Measurements from ENCODE around the gene AFG1L. TPM values are rescaled to one million over a fixed set of nuclear protein-coding genes. Genes with fewer than 3 reads are reported as not detected.
A peak's percentile ranks its signal among the peaks of the same experiment; 100 is the strongest.
"Not testable (repeated sequence)": the region's sequence is repeated elsewhere in the genome, so short reads cannot be mapped to it uniquely, and the experiment has no call there.

The AFG1L gene
- polyA plus RNA-seq, 4 donors, result 4.9 to 8.7 (median 7.3) TPM

DNA sequence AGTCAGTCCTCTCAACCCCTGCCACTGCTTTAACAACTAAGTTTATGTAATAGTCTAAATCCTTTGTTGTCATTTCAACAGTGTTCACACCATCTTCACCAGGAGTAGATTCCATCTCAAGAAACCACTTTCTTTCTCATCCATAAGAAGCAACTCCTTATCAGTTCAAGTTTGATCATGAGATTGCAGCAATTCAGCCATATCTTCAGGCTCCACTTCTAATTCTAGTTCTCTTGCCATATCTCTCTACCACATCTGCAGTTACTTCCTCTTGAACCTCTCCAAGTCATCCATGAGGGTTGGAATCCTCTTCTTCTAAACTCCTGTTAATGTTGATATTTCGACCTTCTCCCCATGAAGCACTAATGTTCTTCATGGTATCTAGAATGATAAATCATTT is 208.0 kb downstream of the AFG1L start:
- no peak for DNase-seq (ENCODE audit: low read depth in 4 of 4, low spot score in 3 of 4)

GRCh38 chr6:108507316-108507715 is 212.5 kb downstream of the AFG1L start:
- no peak for DNase-seq (ENCODE audit: low read depth in 4 of 4, low spot score in 3 of 4)

DNA sequence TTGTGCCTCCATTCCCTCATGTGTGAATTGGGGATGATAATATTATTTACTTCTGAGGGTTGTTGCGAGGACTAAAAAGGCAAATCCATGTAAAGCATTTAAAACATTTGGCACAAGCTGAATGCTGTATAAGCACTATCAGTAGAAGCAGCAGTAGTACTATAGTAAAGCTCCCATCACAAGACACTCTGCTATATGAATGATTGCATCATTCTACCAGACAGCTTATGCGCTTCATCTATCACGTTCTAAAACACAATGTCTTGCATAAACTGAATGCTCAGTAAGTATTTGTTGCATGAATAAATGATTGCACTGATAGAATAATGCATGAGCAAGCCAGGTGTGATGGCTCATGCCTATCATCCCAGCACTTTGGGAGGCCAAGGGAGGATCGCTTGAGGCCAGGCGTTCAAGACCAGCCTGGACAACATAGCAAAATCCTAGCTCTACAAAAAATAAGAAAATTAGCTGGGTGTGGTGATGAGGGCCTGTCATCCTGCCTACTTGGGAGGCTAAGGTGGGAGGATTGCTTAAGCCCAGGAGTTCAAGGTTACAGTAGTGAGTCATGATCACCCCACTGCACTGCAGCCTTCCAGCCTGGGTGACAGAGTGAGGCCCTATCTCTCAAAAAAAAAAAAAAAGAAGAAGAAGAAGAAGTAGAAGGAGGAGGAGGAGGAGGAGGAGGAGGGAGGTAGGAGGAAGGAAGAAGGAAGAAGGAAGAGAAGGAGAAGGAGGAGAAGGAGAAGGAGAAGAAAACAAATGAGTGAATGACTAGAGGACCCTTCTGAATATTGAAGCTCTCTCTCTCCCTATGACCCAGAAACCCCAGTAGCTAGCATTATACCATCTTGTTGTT is 215.8 kb downstream of the AFG1L start:
- DNase-seq (ENCODE audit: low read depth in 4 of 4, low spot score in 3 of 4), result no peak

GRCh38 chr6:108518714-108519576 is 224.1 kb downstream of the AFG1L start:
- no peak for DNase-seq (ENCODE audit: low read depth in 4 of 4, low spot score in 3 of 4)

DNA sequence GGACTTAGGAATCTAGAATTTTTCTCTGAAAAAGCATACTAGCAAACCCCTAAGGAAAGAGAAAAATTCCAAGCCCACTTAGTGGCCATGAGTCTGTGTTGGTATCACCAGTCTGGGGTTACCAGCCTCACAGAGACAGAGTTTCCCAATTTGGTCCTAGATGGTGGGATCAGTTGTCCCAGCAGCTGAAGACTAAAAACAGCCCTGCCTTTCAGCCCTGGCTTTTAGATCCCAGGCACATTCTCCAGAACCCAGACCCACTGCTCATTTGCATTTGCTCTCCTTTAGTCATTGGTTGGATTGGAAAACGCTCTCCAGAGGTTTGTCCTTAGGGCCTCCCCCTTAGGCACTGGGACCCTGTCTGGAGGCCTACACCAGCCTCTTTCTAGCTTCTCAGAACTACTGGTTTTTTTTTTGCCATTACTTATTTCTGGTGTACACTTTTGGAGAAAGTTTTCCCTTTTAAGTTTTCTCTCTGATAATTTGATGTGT is 226.8 kb downstream of the AFG1L start:
- no peak for DNase-seq (ENCODE audit: low read depth in 4 of 4, low spot score in 3 of 4)

DNA sequence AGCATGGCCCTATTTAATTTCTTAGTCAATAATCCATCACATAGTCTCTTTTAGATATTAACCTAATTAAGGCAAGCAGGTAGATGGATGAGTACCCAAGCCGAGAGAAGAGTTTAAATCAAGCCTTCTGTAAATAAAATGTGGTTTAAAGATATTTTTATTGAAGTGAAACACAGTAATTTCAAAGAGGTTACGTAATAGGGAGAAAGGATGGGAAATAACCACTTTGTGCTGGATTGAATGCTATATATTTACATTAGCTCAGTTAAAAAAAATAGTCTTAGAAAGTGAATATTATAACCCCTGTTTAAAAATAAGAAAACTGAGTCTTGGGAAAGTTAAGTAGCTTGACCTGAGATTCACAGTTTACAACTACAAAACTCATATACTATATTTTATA is 228.8 kb downstream of the AFG1L start:
- DNase-seq (ENCODE audit: low read depth in 4 of 4, low spot score in 3 of 4), result no peak

- DNase-seq (ENCODE audit: low read depth in 4 of 4, low spot score in 3 of 4), result no peak
These were observed 229.8 kb downstream of the AFG1L start for GRCh38 chr6:108524528-108525248.

GRCh38 chr6:108526739-108527174 is 231.9 kb downstream of the AFG1L start:
- peak in 2 of 4 donors; percentile 12 to 19 for DNase-seq (ENCODE audit: low read depth in 4 of 4, low spot score in 3 of 4)

GRCh38 chr6:108528878-108529277 is 234.0 kb downstream of the AFG1L start:
- no peak for DNase-seq (ENCODE audit: low read depth in 4 of 4, low spot score in 3 of 4)

DNA sequence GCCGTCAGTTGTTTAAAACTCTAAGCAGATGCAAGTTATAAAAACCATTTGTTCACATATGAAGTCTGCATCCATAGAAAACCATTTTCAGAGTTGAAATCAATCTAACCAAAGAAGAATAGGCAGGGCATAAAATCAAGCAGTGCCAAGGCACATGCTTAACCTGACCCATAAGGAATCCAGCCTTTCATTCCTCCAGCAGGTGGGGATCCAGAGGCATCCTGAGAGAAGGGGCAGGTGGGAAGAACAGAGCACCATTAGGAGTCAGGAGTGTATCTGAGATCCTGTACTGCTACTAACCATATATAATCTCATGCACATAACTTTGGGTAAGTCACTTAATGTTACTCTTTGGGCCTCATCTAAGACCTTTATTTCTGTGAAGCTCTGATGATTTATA is 236.5 kb downstream of the AFG1L start:
- DNase-seq (ENCODE audit: low read depth in 4 of 4, low spot score in 3 of 4), result no peak

GRCh38 chr6:108535114-108535742 is 240.4 kb downstream of the AFG1L start:
- no peak for DNase-seq (ENCODE audit: low read depth in 4 of 4, low spot score in 3 of 4)

- DNase-seq (ENCODE audit: low read depth in 4 of 4, low spot score in 3 of 4), result not testable (repeated sequence)
These were observed 241.2 kb downstream of the AFG1L start for GRCh38 chr6:108535920-108536535.

DNA sequence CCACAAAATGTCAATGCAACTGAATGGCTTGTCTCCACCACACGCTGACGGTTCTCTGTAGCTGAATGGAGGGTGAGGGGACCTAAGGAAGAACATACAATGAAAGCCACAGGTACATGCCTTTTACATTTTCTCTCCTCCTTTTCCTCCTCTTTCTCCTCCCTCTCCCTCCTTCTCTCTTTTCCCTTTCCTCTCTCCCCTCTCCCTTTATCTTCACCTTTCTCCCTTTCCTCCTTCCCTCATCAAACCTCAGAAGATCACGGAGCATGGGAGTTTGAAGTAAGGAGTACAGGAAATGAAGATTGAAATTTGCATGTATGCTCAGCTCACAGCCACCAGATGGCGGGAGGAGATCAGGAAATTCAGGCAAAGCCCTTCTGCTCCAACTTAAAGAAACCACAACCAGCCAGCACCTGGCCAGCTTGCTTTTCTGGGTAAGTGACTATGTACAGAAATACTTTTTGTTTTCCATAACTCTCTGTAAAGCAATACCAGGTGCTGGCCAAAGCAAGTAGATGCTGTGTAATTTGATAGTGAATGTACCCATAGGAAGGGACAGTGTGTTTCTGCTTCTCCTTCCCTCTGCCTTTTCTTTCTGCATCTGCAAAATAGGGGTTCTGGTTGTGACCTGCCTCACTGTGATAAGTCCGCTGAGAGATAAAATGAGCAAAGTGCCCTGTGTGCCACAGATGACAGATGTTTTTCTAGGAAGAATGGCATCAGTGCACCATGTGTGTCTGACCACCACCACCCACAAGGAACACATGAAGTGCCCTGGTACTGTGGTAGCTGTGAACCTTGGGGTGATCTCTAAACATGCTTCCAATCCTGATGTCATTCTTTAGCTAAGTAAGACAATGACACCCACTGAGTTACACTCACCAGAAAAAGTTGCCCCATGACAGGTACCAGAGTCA is 247.2 kb downstream of the AFG1L start:
- DNase-seq (ENCODE audit: low read depth in 4 of 4, low spot score in 3 of 4), result peak in 2 of 4 donors; percentile 54 to 62

- DNase-seq (ENCODE audit: low read depth in 4 of 4, low spot score in 3 of 4), result no peak
These were observed 248.5 kb downstream of the AFG1L start for GRCh38 chr6:108543175-108543940.

- DNase-seq (ENCODE audit: low read depth in 4 of 4, low spot score in 3 of 4), result no peak
These were observed 249.8 kb downstream of the AFG1L start for GRCh38 chr6:108544606-108545005.

GRCh38 chr6:108546079-108547049 is 251.5 kb downstream of the AFG1L start:
- no peak for DNase-seq (ENCODE audit: low read depth in 4 of 4, low spot score in 3 of 4)

DNA sequence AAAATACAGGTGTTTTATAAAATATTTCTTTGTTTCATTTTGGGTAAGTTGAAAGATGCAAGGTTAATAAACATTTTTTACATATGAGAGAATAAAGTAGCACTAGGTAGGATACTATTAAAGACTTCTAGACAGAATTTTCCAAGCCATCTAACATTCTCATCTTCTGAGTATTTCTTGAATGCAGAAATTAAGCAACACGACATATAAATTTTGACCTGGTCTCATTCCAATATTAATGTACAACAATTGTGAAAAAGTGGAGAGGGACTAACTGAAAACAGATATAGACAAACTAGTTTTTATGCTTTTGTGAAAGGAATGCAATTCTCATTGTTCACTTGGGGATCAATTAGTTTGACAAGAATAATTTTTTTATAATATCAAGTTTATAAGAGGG is 254.4 kb downstream of the AFG1L start:
- DNase-seq (ENCODE audit: low read depth in 4 of 4, low spot score in 3 of 4), result no peak
